Esophagus muscularis mucosa (tissue), 4 donors: ENCODE data around the gene LIPA.

ENCODE experiments used
- CTCF ChIP-seq, 3 experiments: fragments of 200-600 bp in 2 of 3; fragments of 450-650 bp in 1 of 3; sonication (generic) in 2 of 3; IDR thresholded peaks; one replicate each; pipeline ENCODE4 v1.5.1; 2017 to 2019; ENCODE audit warnings: antibody characterized with exemption in 3 of 3, mild to moderate bottlenecking in 2 of 3, moderate library complexity in 1 of 3
- EP300 ChIP-seq: sonication (generic); formaldehyde crosslinking; IDR thresholded peaks from one replicate; pipeline ENCODE4 v1.6.1; 2017; ENCODE audit warnings: antibody characterized with exemption
- POLR2A ChIP-seq: fragments of 450-650 bp; IDR thresholded peaks from one replicate; pipeline ENCODE4 v1.6.1; 2017; ENCODE audit warnings: antibody characterized with exemption, moderate library complexity, mild to moderate bottlenecking, low read depth
- POLR2AphosphoS5 ChIP-seq, 2 donors: sonication (generic); formaldehyde crosslinking; IDR thresholded peaks; one replicate each; pipeline ENCODE4 v1.6.1; 2017; ENCODE audit warnings: antibody characterized with exemption in 2 of 2

- no peak for TF ChIP-seq CTCF (IDR thresholded peaks at IDR 0.05)
- TF ChIP-seq POLR2A = no peak
- no peak for TF ChIP-seq POLR2AphosphoS5 (IDR thresholded peaks at IDR 0.05)
- no peak for TF ChIP-seq EP300
These were observed 15.3 kb downstream of the LIPA start for GRCh38 chr10:89236226-89236797.
